Endothelial cell of hepatic sinusoid (primary cell): Measurements from ENCODE around the gene RTN4RL1.

Experiments used
- in situ Hi-C: cut with HindIII; loops from 2 replicates; pipeline ENCODE4 v1.10.0; 2017; ENCODE audit warnings: low sequenced_read_pairs

RTN4RL1 gene

GRCh38 chr17:2025220-2025621 is at the start of gene RTN4RL1:
Gene RTN4RL1, minus strand, starts transcription at chr17:2025334. Its CDS starts 469 bp downstream, at chr17:2024865.
- in situ Hi-C loops, result no loop called here

GRCh38 chr17:2074919-2075318 is 49.8 kb upstream of the RTN4RL1 start:
- in situ Hi-C loops, result no loop called here

GRCh38 chr17:2071455-2072281 is 46.5 kb upstream of the RTN4RL1 start:
- in situ Hi-C loops, result no loop called here

- in situ Hi-C loops, result no loop called here
These were observed 45.9 kb upstream of the RTN4RL1 start for GRCh38 chr17:2071024-2071385.

GRCh38 chr17:2070241-2071023 is 45.3 kb upstream of the RTN4RL1 start:
- in situ Hi-C loops, result no loop called here

- in situ Hi-C loops, result loop anchor here (5.0 to 10.0 kb wide), 3 partner anchors 104 to 196 kb away; no protein-coding TSS in a partner anchor
These were observed 43.5 kb upstream of the RTN4RL1 start for GRCh38 chr17:2068519-2069051.

- in situ Hi-C loops, result loop anchor here (5.0 to 10.0 kb wide), 3 partner anchors 104 to 197 kb away; no protein-coding TSS in a partner anchor
These were observed 42.9 kb upstream of the RTN4RL1 start for GRCh38 chr17:2068031-2068518.

- in situ Hi-C loops, result loop anchor here (5.0 to 10.0 kb wide), 3 partner anchors 105 to 197 kb away; no protein-coding TSS in a partner anchor
These were observed 42.5 kb upstream of the RTN4RL1 start for GRCh38 chr17:2067608-2068024.

- in situ Hi-C loops, result loop anchor here (5.0 to 10.0 kb wide), 3 partner anchors 105 to 198 kb away; no protein-coding TSS in a partner anchor
These were observed 42.0 kb upstream of the RTN4RL1 start for GRCh38 chr17:2067048-2067561.

- in situ Hi-C loops, result loop anchor here (5.0 to 10.0 kb wide), 3 partner anchors 106 to 199 kb away; no protein-coding TSS in a partner anchor
These were observed 40.8 kb upstream of the RTN4RL1 start for GRCh38 chr17:2065949-2066400.

GRCh38 chr17:2064980-2065785 is 40.0 kb upstream of the RTN4RL1 start:
- in situ Hi-C loops, result loop anchor here (5.0 to 10.0 kb wide), 3 partner anchors 107 to 200 kb away; no protein-coding TSS in a partner anchor

GRCh38 chr17:2064520-2064971 is 39.4 kb upstream of the RTN4RL1 start:
- in situ Hi-C loops, result loop anchor here (10.0 kb wide), 1 partner anchor 200 kb away; no protein-coding TSS in a partner anchor

GRCh38 chr17:2064147-2064489 is 39.0 kb upstream of the RTN4RL1 start:
- in situ Hi-C loops, result loop anchor here (10.0 kb wide), 1 partner anchor 201 kb away; no protein-coding TSS in a partner anchor

- in situ Hi-C loops, result loop anchor here (10.0 kb wide), 1 partner anchor 201 kb away; no protein-coding TSS in a partner anchor
These were observed 38.4 kb upstream of the RTN4RL1 start for GRCh38 chr17:2063261-2064146.

GRCh38 chr17:2062571-2063183 is 37.5 kb upstream of the RTN4RL1 start:
- in situ Hi-C loops, result loop anchor here (10.0 kb wide), 1 partner anchor 202 kb away; no protein-coding TSS in a partner anchor

GRCh38 chr17:2061441-2061958 is 36.4 kb upstream of the RTN4RL1 start:
- in situ Hi-C loops, result loop anchor here (10.0 kb wide), 1 partner anchor 203 kb away; no protein-coding TSS in a partner anchor

GRCh38 chr17:2060681-2061440 is 35.7 kb upstream of the RTN4RL1 start:
- in situ Hi-C loops, result loop anchor here (10.0 kb wide), 1 partner anchor 204 kb away; no protein-coding TSS in a partner anchor
